ENCODE data around the gene PHGDH. TPM values are rescaled to one million over a fixed set of nuclear protein-coding genes. Genes with fewer than 3 reads are reported as not detected.
A peak's percentile ranks its signal among the peaks of the same experiment; 100 is the strongest.

PHGDH gene
- total and polyA plus RNA-seq, 2 of the 13 experiments (the other 11 are each of a cell fraction or from before 2014, with no cell fraction given): 95.8 to 133 TPM

DNA sequence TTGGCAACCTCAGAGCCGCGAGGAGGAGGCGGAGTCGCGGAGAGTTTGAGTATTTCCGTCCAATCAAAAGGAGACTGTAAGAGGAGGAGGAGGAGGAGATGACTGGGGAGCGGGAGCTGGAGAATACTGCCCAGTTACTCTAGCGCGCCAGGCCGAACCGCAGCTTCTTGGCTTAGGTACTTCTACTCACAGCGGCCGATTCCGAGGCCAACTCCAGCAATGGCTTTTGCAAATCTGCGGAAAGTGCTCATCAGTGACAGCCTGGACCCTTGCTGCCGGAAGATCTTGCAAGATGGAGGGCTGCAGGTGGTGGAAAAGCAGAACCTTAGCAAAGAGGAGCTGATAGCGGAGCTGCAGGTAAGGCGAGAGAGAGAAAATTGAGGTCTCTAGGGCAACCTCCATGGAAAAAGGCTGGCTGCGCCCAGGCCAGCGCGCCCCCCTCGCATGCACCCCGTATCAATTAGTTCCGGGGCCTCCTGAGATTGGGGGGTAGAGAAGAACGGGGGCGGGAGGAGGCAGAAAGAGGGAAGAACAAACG is at the start of gene PHGDH (continued):
- TF ChIP-seq, protein P1, sequence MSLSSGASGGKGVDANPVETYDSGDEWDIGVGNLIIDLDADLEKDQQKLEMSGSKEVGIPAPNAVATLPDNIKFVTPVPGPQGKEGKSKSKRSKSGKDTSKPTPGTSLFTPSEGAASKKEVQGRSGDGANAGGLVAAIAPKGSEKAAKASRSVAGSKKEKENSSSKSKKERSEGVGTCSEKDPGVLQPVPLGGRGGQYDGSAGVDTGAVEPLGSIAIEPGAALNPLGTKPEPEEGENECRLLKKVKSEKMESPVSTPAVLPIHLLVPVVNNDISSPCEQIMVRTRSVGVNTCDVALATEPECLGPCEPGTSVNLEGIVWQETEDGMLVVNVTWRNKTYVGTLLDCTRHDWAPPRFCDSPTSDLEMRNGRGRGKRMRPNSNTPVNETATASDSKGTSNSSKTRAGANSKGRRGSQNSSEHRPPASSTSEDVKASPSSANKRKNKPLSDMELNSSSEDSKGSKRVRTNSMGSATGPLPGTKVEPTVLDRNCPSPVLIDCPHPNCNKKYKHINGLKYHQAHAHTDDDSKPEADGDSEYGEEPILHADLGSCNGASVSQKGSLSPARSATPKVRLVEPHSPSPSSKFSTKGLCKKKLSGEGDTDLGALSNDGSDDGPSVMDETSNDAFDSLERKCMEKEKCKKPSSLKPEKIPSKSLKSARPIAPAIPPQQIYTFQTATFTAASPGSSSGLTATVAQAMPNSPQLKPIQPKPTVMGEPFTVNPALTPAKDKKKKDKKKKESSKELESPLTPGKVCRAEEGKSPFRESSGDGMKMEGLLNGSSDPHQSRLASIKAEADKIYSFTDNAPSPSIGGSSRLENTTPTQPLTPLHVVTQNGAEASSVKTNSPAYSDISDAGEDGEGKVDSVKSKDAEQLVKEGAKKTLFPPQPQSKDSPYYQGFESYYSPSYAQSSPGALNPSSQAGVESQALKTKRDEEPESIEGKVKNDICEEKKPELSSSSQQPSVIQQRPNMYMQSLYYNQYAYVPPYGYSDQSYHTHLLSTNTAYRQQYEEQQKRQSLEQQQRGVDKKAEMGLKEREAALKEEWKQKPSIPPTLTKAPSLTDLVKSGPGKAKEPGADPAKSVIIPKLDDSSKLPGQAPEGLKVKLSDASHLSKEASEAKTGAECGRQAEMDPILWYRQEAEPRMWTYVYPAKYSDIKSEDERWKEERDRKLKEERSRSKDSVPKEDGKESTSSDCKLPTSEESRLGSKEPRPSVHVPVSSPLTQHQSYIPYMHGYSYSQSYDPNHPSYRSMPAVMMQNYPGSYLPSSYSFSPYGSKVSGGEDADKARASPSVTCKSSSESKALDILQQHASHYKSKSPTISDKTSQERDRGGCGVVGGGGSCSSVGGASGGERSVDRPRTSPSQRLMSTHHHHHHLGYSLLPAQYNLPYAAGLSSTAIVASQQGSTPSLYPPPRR (CRISPR knock-in tag; IDR thresholded peaks at IDR 0.05; ENCODE audit: borderline replicate concordance): no peak
- TF ChIP-seq RBM22 (optimal IDR thresholded peaks at IDR 0.05; ENCODE audit: low read length) (no peak), RXRA (CRISPR knock-in tag; IDR thresholded peaks at IDR 0.05) (no peak), BRCA1 (CRISPR knock-in tag; IDR thresholded peaks at IDR 0.05) (no peak), KAT8 (CRISPR knock-in tag; IDR thresholded peaks at IDR 0.05) (0 out of 2 replicates have a peak, but pooled peaks have one; percentile 47), CREB1 (IDR thresholded peaks at IDR 0.05) (no peak), CREB1 (CRISPR knock-in tag; IDR thresholded peaks at IDR 0.05) (no peak), ZSCAN29 (CRISPR knock-in tag; conservative IDR thresholded peaks at IDR 0.05) (no peak), ZNF10 (CRISPR knock-in tag; IDR thresholded peaks at IDR 0.05; ENCODE audit: borderline replicate concordance, low read depth) (no peak), ZNF225 (CRISPR knock-in tag; IDR thresholded peaks at IDR 0.05) (no peak; the same call in none of the 2 replicates), GPN1 (CRISPR knock-in tag; IDR thresholded peaks at IDR 0.05; ENCODE audit: borderline replicate concordance) (no peak), SALL1 (CRISPR knock-in tag; IDR thresholded peaks at IDR 0.05) (peak; percentile 36; the same call in 1 of the 2 replicates), U2AF2 (IDR thresholded peaks at IDR 0.05; ENCODE audit: low read depth, low read length) (no peak), SRSF4 (IDR thresholded peaks at IDR 0.05; ENCODE audit: low read depth, low read length, poor library complexity, severe bottlenecking) (no peak), ZNF382 (CRISPR knock-in tag; IDR thresholded peaks at IDR 0.05; ENCODE audit: borderline replicate concordance) (no peak), NCOA5 (CRISPR knock-in tag; IDR thresholded peaks at IDR 0.05) (no peak)
- TF ChIP-seq, protein P2, sequence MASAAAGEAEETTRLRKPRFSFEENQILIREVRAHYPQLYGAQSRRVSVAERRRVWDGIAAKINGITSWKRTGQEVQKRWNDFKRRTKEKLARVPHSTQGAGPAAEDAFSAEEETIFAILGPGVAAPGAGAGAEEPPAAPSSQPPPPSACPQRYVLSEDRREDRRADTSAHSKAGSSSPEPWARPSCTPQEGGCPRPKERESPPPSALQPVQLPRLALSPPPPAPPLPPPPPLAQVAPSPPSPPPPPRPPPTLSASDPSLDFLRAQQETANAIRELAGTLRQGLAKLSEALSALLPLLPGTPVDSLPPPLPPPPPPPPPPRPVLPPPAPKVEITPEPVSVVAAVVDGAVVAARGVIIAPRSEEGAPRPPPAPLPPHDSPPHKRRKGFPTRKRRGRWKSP (CRISPR knock-in tag; IDR thresholded peaks at IDR 0.05): peak; percentile 65; the same call in 1 of the 2 replicates
- TF ChIP-seq, protein P3, sequence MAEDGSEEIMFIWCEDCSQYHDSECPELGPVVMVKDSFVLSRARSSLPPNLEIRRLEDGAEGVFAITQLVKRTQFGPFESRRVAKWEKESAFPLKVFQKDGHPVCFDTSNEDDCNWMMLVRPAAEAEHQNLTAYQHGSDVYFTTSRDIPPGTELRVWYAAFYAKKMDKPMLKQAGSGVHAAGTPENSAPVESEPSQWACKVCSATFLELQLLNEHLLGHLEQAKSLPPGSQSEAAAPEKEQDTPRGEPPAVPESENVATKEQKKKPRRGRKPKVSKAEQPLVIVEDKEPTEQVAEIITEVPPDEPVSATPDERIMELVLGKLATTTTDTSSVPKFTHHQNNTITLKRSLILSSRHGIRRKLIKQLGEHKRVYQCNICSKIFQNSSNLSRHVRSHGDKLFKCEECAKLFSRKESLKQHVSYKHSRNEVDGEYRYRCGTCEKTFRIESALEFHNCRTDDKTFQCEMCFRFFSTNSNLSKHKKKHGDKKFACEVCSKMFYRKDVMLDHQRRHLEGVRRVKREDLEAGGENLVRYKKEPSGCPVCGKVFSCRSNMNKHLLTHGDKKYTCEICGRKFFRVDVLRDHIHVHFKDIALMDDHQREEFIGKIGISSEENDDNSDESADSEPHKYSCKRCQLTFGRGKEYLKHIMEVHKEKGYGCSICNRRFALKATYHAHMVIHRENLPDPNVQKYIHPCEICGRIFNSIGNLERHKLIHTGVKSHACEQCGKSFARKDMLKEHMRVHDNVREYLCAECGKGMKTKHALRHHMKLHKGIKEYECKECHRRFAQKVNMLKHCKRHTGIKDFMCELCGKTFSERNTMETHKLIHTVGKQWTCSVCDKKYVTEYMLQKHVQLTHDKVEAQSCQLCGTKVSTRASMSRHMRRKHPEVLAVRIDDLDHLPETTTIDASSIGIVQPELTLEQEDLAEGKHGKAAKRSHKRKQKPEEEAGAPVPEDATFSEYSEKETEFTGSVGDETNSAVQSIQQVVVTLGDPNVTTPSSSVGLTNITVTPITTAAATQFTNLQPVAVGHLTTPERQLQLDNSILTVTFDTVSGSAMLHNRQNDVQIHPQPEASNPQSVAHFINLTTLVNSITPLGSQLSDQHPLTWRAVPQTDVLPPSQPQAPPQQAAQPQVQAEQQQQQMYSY (CRISPR knock-in tag; IDR thresholded peaks at IDR 0.05): no peak
- TF ChIP-seq, protein P4, sequence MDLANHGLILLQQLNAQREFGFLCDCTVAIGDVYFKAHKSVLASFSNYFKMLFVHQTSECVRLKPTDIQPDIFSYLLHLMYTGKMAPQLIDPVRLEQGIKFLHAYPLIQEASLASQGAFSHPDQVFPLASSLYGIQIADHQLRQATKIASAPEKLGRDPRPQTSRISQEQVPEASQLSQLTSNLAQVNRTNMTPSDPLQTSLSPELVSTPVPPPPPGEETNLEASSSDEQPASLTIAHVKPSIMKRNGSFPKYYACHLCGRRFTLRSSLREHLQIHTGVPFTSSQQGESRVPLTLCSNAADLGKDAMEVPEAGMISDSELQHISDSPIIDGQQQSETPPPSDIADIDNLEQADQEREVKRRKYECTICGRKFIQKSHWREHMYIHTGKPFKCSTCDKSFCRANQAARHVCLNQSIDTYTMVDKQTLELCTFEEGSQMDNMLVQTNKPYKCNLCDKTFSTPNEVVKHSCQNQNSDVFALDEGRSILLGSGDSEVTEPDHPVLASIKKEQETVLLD (CRISPR knock-in tag; IDR thresholded peaks at IDR 0.05; ENCODE audit: low read depth): no peak

All from HepG2 (cell line).